Activated T-helper 17 cell treated with anti-CD3 and anti-CD28 coated beads, Interleukin-2, amount 50 U/mL, for 72 hours (primary cell): Measurements from ENCODE around the gene HCLS1. TPM values are rescaled to one million over a fixed set of nuclear protein-coding genes. Genes with fewer than 3 reads are reported as not detected.
A peak's percentile ranks its signal among the peaks of the same experiment; 100 is the strongest.
"Not testable (repeated sequence)": the region's sequence is repeated elsewhere in the genome, so short reads cannot be mapped to it uniquely, and the experiment has no call there.

Experiments used
- ATAC-seq: fragments of 150-1000 bp; cut with Tn5 transposase; replicated peaks from 2 replicates; pipeline ENCODE4 v1.10.0; 2021; ENCODE audit warnings: mild to moderate bottlenecking, moderate library complexity
- H3K27ac Mint-ChIP-seq: one replicate; pipeline ENCODE4 v1.8.0; 2022; ENCODE audit warnings: mixed read lengths
- H3K27me3 Mint-ChIP-seq: one replicate; pipeline ENCODE4 v1.8.0; 2022; ENCODE audit warnings: mixed read lengths
- H3K36me3 Mint-ChIP-seq: one replicate; pipeline ENCODE4 v1.8.0; 2022; ENCODE audit warnings: low read depth, mild to moderate bottlenecking, mixed read lengths
- H3K4me1 Mint-ChIP-seq: one replicate; pipeline ENCODE4 v1.8.0; 2022; ENCODE audit warnings: mixed read lengths
- H3K4me3 Mint-ChIP-seq: one replicate; pipeline ENCODE4 v1.8.0; 2022; ENCODE audit warnings: mild to moderate bottlenecking, mixed read lengths
- H3K9me3 Mint-ChIP-seq: one replicate; pipeline ENCODE4 v1.8.0; 2022; ENCODE audit warnings: mixed read lengths
- total RNA-seq, 2 donors: library from RNA; stranded (reverse); gene quantifications; one replicate each; pipeline ENCODE4 v1.2.3, GENCODE V29; 2022

Gene HCLS1
- total RNA-seq, 2 donors from 2014 or later, result 255 to 289 TPM

DNA sequence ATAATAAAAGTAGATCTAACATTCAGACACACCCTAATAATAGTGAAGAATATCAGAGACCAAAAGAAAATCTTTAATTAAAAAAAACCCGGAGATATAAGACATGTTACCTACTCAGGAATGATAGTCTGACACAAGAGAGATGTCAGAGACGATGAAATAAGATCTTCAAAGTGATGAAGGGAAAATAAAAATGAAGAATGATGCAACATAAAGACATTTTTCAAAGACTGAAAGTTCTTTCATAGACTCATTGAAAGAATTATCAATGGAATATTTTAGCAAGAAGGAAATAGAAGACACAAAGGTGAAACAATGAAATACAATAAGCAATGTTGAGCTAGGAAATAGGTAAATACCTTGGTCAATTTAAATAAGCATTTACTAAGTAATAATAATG is 19.6 kb downstream of the HCLS1 start:
- Mint-ChIP-seq H3K27me3 (no peaks in the 10 kb centered on the region), H3K36me3 (peaks cover 96% of the 10 kb centered on the region), H3K9me3 (no peaks in the 10 kb centered on the region), H3K4me1 (peaks cover 11% of the 10 kb centered on the region), H3K4me3 (no peak overlapping the region), H3K27ac (peak overlapping the region; percentile 75)
- no peak for ATAC-seq

- H3K27ac Mint-ChIP-seq, result peak overlapping the region; percentile 65
- peaks cover 11% of the 10 kb centered on the region for H3K4me1 Mint-ChIP-seq
- no peak overlapping the region for H3K4me3 Mint-ChIP-seq
- no peaks in the 10 kb centered on the region for H3K27me3 Mint-ChIP-seq
- peaks cover 100% of the 10 kb centered on the region for H3K36me3 Mint-ChIP-seq
- no peaks in the 10 kb centered on the region for H3K9me3 Mint-ChIP-seq
- no peak for ATAC-seq
Observed at GRCh38 chr3:121637922-121638321, 22.8 kb downstream of the HCLS1 start.

DNA sequence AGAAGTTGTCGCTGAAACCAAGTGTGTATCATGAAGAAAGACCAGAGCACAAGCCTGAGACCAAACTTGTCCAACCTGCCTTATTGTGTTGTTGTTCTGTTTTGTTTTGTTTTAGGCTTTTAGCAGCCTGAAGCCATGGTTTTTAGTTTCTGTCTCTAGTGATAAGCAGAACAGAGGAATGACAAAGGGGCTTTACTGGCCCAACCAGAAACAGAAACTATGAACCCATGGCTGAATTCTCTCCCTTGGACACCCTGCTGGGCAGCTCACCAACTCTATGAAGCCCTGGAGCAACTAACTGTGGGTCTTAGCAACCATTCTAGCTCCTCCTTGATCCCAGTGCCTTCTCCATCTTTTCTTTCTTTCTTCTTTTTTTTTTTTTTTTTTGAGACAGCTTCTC is 30.3 kb downstream of the HCLS1 start:
- peak overlapping the region; percentile 15 for H3K27ac Mint-ChIP-seq
- H3K27me3 Mint-ChIP-seq, result no peaks in the 10 kb centered on the region
- H3K9me3 Mint-ChIP-seq, result peaks cover 3% of the 10 kb centered on the region
- ATAC-seq, result no peak
- peaks cover 69% of the 10 kb centered on the region for H3K36me3 Mint-ChIP-seq
- H3K4me3 Mint-ChIP-seq, result no peak overlapping the region
- H3K4me1 Mint-ChIP-seq, result no peaks in the 10 kb centered on the region

GRCh38 chr3:121629601-121630000 is 31.1 kb downstream of the HCLS1 start:
- Mint-ChIP-seq H3K4me3 (no peak overlapping the region), H3K27ac (peak overlapping the region; percentile 15), H3K9me3 (peaks cover 3% of the 10 kb centered on the region), H3K36me3 (peaks cover 62% of the 10 kb centered on the region), H3K27me3 (no peaks in the 10 kb centered on the region), H3K4me1 (no peaks in the 10 kb centered on the region)
- ATAC-seq, result no peak

- Mint-ChIP-seq H3K9me3 (peaks cover 3% of the 10 kb centered on the region), H3K4me3 (no peak overlapping the region), H3K36me3 (peaks cover 42% of the 10 kb centered on the region), H3K27me3 (no peaks in the 10 kb centered on the region), H3K4me1 (no peaks in the 10 kb centered on the region), H3K27ac (no peak overlapping the region)
- no peak for ATAC-seq
Observed at GRCh38 chr3:121627622-121628021, 33.1 kb downstream of the HCLS1 start.

GRCh38 chr3:121627211-121627610 is 33.5 kb downstream of the HCLS1 start:
- no peak for ATAC-seq
- no peaks in the 10 kb centered on the region for H3K27me3 Mint-ChIP-seq
- peak overlapping the region; percentile 44 for H3K27ac Mint-ChIP-seq
- H3K36me3 Mint-ChIP-seq, result peaks cover 38% of the 10 kb centered on the region
- no peak overlapping the region for H3K4me3 Mint-ChIP-seq
- H3K4me1 Mint-ChIP-seq, result no peaks in the 10 kb centered on the region
- peaks cover 3% of the 10 kb centered on the region for H3K9me3 Mint-ChIP-seq

DNA sequence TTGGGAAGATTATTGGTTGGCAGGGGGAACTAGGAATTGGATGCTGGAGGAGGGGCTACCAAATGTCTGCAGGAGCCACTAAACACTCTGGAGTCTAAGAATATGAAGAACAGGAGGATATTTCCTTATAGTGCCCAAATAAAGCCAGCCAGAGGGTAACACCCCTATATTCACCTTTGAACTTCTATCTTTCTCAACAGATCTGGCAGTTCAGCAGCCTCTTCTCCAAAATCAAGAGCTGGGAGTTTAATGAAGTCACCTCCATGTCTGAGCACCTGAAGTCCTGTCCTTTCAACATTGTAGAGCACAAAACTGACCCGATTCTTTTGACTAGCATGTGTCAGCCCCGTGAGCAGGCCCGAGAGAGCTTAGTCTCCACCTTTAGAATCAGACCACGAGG is 34.2 kb downstream of the HCLS1 start:
- no peaks in the 10 kb centered on the region for H3K4me1 Mint-ChIP-seq
- no peaks in the 10 kb centered on the region for H3K27me3 Mint-ChIP-seq
- peaks cover 31% of the 10 kb centered on the region for H3K36me3 Mint-ChIP-seq
- no peak for ATAC-seq
- H3K4me3 Mint-ChIP-seq, result no peak overlapping the region
- peak overlapping the region; percentile 44 for H3K27ac Mint-ChIP-seq
- peaks cover 3% of the 10 kb centered on the region for H3K9me3 Mint-ChIP-seq

DNA sequence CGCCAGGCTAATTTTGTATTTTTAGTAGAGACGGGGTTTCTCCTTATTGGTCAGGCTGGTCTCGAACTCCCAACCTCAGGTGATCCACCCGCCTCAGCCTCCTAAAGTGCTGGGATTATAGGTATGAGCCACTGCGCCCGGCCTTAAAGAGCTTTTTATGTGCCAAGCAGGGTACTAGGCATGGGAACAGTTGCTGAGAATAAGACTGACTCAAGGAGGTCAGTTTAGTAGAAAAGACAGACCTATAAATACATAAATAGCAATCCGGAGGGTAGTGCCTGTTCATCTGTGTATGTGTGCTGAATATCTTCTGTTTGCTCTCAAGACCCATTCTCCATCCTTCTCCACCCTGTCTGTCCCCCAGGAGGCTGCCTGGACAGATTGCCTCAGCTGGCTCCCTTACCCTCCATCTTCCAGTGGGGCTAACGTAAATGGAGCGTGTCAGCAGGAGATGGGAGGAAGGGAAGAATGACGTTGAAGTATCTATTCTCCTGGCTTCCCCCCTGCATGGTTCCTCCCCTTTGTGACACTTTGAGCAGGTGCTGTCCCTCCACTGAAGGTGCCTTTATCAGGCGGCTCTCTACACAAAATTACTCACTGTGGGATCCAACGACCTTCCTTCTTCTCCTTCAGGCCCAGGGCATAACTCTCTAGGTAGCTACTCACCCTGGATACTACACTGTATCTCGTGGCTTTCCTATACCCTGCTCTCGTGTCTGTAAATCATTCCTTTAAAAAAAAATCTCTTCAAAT is 36.4 kb downstream of the HCLS1 start:
- no peaks in the 10 kb centered on the region for H3K27me3 Mint-ChIP-seq

GRCh38 chr3:121621491-121621890 is 39.2 kb downstream of the HCLS1 start:
- H3K4me3 Mint-ChIP-seq, result no peak overlapping the region
- H3K27ac Mint-ChIP-seq, result no peak overlapping the region
- no peak for ATAC-seq

More for the DNA sequence above, 36.4 kb downstream of the HCLS1 start:
- H3K4me1 Mint-ChIP-seq, result no peaks in the 10 kb centered on the region
- H3K4me3 Mint-ChIP-seq, result no peak overlapping the region
- peaks cover 9% of the 10 kb centered on the region for H3K36me3 Mint-ChIP-seq
- ATAC-seq, result no peak
- H3K27ac Mint-ChIP-seq, result no peak overlapping the region
- peaks cover 3% of the 10 kb centered on the region for H3K9me3 Mint-ChIP-seq

GRCh38 chr3:121619691-121620090 is 41.0 kb downstream of the HCLS1 start:
- Mint-ChIP-seq H3K9me3 (no peaks in the 10 kb centered on the region), H3K4me1 (no peaks in the 10 kb centered on the region), H3K4me3 (no peak overlapping the region), H3K27me3 (no peaks in the 10 kb centered on the region), H3K36me3 (no peaks in the 10 kb centered on the region), H3K27ac (no peak overlapping the region)
- no peak for ATAC-seq

More at GRCh38 chr3:121621491-121621890, 39.2 kb downstream of the HCLS1 start:
- H3K27me3 Mint-ChIP-seq, result no peaks in the 10 kb centered on the region
- H3K36me3 Mint-ChIP-seq, result no peaks in the 10 kb centered on the region
- no peaks in the 10 kb centered on the region for H3K9me3 Mint-ChIP-seq
- H3K4me1 Mint-ChIP-seq, result no peaks in the 10 kb centered on the region

DNA sequence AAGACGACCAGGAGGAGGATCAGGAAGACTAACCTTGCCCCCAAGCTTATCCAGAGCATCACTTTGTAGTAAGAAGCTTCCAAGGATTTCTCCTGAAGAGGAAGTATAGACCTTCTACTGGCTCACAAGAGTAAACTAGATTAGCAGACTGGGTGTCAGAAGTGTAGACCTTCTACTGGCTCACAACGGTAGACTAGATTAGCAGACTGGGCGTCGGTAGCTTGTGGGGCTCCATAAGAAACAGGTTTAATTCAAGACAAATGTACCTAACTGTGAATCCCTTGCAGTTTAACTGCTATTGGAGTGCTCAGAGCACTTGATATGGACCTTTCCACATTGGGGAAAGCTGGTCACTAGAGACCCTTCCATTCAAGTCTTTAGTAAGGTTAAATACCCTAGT is 54.6 kb downstream of the HCLS1 start:
- H3K36me3 Mint-ChIP-seq, result no peaks in the 10 kb centered on the region

DNA sequence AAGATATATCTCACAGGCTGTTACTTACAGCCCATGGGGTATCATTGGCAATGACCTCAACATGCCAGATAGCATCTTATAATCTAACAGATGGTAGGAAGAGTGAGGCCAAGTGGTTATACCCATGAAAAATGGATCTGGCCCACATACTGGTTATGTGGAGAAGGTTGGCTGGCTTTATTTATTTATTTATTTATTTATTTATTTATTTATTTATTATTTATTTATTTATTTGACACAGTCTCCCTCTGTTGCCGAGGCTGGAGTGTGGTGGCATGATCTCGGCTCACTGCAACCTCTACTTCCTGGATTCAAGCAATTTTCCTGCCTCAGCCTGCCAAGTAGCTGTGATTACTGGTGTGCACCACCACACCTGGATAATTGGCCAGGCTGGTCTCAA is 55.9 kb downstream of the HCLS1 start:
- Mint-ChIP-seq H3K9me3 (no peaks in the 10 kb centered on the region), H3K36me3 (no peaks in the 10 kb centered on the region), H3K4me1 (no peaks in the 10 kb centered on the region), H3K4me3 (no peak overlapping the region), H3K27ac (no peak overlapping the region), H3K27me3 (no peaks in the 10 kb centered on the region)
- ATAC-seq, result no peak

More for the DNA sequence above, 54.6 kb downstream of the HCLS1 start:
- no peak for ATAC-seq
- Mint-ChIP-seq H3K27me3 (no peaks in the 10 kb centered on the region), H3K9me3 (no peaks in the 10 kb centered on the region), H3K4me3 (no peak overlapping the region), H3K27ac (no peak overlapping the region), H3K4me1 (no peaks in the 10 kb centered on the region)

- H3K4me1 Mint-ChIP-seq, result no peaks in the 10 kb centered on the region
- H3K36me3 Mint-ChIP-seq, result no peaks in the 10 kb centered on the region
- H3K4me3 Mint-ChIP-seq, result no peak overlapping the region
- no peaks in the 10 kb centered on the region for H3K9me3 Mint-ChIP-seq
- no peak for ATAC-seq
- no peak overlapping the region for H3K27ac Mint-ChIP-seq
- H3K27me3 Mint-ChIP-seq, result no peaks in the 10 kb centered on the region
Observed at GRCh38 chr3:121601212-121601812, 59.4 kb downstream of the HCLS1 start.

- not testable (repeated sequence) for H3K4me1 Mint-ChIP-seq, H3K36me3 Mint-ChIP-seq, H3K4me3 Mint-ChIP-seq, H3K27ac Mint-ChIP-seq, ATAC-seq, H3K9me3 Mint-ChIP-seq, H3K27me3 Mint-ChIP-seq
Observed at GRCh38 chr3:121599900-121600299, 60.8 kb downstream of the HCLS1 start.

GRCh38 chr3:121598564-121598963 is 62.1 kb downstream of the HCLS1 start:
- Mint-ChIP-seq H3K4me3 (no peak overlapping the region), H3K27me3 (no peaks in the 10 kb centered on the region), H3K36me3 (no peaks in the 10 kb centered on the region), H3K27ac (no peak overlapping the region), H3K4me1 (no peaks in the 10 kb centered on the region), H3K9me3 (no peaks in the 10 kb centered on the region)
- ATAC-seq, result no peak
